B cell (primary cell): ENCODE results near the gene TTC9. TPM values are rescaled to one million over a fixed set of nuclear protein-coding genes. Genes with fewer than 3 reads are reported as not detected.
A peak's percentile ranks its signal among the peaks of the same experiment; 100 is the strongest.

Experiments
- ATAC-seq: fragments of 200-7000 bp; cut with Tn5 transposase; one replicate; pipeline ENCODE4 v1.10.0; 2021; ENCODE audit warnings: low read depth, mild to moderate bottlenecking, moderate number of reproducible peaks, moderate library complexity
- CTCF ChIA-PET: fragments of 350-600 bp; sonication (Branson Sonifier 250); formaldehyde crosslinking; loops from one replicate; lab custom pipeline; 2021; ENCODE audit warnings: antibody characterized with exemption, inconsistent platforms; lab: Charles Lee
- POLR2A ChIA-PET: fragments of 350-600 bp; sonication (Branson Sonifier 250); formaldehyde crosslinking; loops from one replicate; lab custom pipeline; 2021; ENCODE audit warnings: antibody characterized with exemption; lab: Charles Lee
- DNase-seq: peaks from one replicate; pipeline ENCODE4 v3.0.0; 2013
- H2AFZ ChIP-seq: 2 replicates; pipeline ENCODE4 v1.6.1; 2012; ENCODE audit warnings: mild to moderate bottlenecking, low read depth, low read length; ENCODE audit not compliant: insufficient read depth, poor library complexity, severe bottlenecking
- H3K27ac ChIP-seq, 2 donors: 1 replicate in 1 of 2; 2 replicates in 1 of 2; pipeline ENCODE4 v1.5.1; 2012 to 2013; ENCODE audit warnings: low read length in 2 of 2, mild to moderate bottlenecking in 2 of 2, moderate library complexity in 1 of 2
- H3K27me3 ChIP-seq, 4 experiments: fragments of 200-600 bp in 1 of 4; sonication (generic) in 1 of 4; replicated peaks in 1 of 4; 1 replicate in 2 of 4; 2 replicates in 2 of 4; pipeline versions ENCODE4 v1.6.1 to v1.7.0; 2013 to 2016; ENCODE audit warnings: low read length in 3 of 4, mild to moderate bottlenecking in 2 of 4, mixed read lengths in 1 of 4, moderate library complexity in 1 of 4; ENCODE audit not compliant: insufficient read depth in 4 of 4, control insufficient read depth in 3 of 4; ENCODE audit errors: control extremely low read depth in 1 of 4
- H3K36me3 ChIP-seq, 2 experiments: replicated peaks in 1 of 2; 1 replicate in 1 of 2; 2 replicates in 1 of 2; pipeline versions ENCODE4 v1.6.1 to v1.7.1; 2013; ENCODE audit warnings: low read length in 1 of 2; ENCODE audit not compliant: insufficient read depth in 2 of 2, control insufficient read depth in 1 of 2; ENCODE audit errors: control extremely low read depth in 1 of 2, extremely low read depth in 1 of 2
- H3K4me1 ChIP-seq, 2 donors: fragments of 200-600 bp in 1 of 2; sonication (generic) in 1 of 2; 1 replicate in 1 of 2; 2 replicates in 1 of 2; pipeline versions ENCODE4 v1.5.1 to v1.6.1; 2013 to 2017; ENCODE audit warnings: low read length in 2 of 2; ENCODE audit not compliant: control insufficient read depth in 2 of 2, insufficient read depth in 2 of 2
- H3K4me2 ChIP-seq: replicated peaks from 2 replicates; pipeline ENCODE3; 2012; ENCODE audit warnings: mild to moderate bottlenecking, low read depth, low read length; ENCODE audit not compliant: poor library complexity, severe bottlenecking
- H3K4me3 ChIP-seq, 5 experiments: fragments of 200-600 bp in 1 of 5; sonication (generic) in 1 of 5; 1 replicate in 3 of 5; 2 replicates in 2 of 5; pipeline versions ENCODE4 v1.5.1 to v1.7.0; 2011 to 2016; ENCODE audit warnings: low read length in 4 of 5, mild to moderate bottlenecking in 4 of 5, low read depth in 2 of 5, control low read depth in 1 of 5, moderate library complexity in 1 of 5; ENCODE audit not compliant: insufficient read depth in 1 of 5; ENCODE audit errors: control extremely low read depth in 1 of 5, extremely low read depth in 1 of 5
- H3K79me2 ChIP-seq: fragments of 200-600 bp; sonication (generic); one replicate; pipeline ENCODE4 v1.6.0; 2016; ENCODE audit warnings: low read length; ENCODE audit not compliant: control insufficient read depth, insufficient read depth
- H3K9ac ChIP-seq: fragments of 200-600 bp; sonication (generic); 2 replicates; pipeline ENCODE4 v1.6.1; 2017; ENCODE audit warnings: mild to moderate bottlenecking, low read length, moderate library complexity
- H3K9me3 ChIP-seq, 3 donors: one replicate each; pipeline versions ENCODE4 v1.6.1 to v1.7.1; 2013; ENCODE audit warnings: low read length in 2 of 3; ENCODE audit not compliant: control insufficient read depth in 2 of 3, insufficient read depth in 1 of 3; ENCODE audit errors: control extremely low read depth in 1 of 3
- H4K20me1 ChIP-seq: 2 replicates; pipeline ENCODE4 v1.6.0; 2012; ENCODE audit warnings: mild to moderate bottlenecking, low read length; ENCODE audit not compliant: insufficient read depth, control insufficient read depth, poor library complexity, severe bottlenecking
- H3K27ac Mint-ChIP-seq: one replicate; pipeline ENCODE4 v1.8.0; 2021; ENCODE audit warnings: mixed read lengths
- H3K27me3 Mint-ChIP-seq: one replicate; pipeline ENCODE4 v1.8.0; 2021; ENCODE audit warnings: mixed read lengths
- H3K4me1 Mint-ChIP-seq: one replicate; pipeline ENCODE4 v1.8.0; 2021; ENCODE audit warnings: mixed read lengths
- H3K4me3 Mint-ChIP-seq: one replicate; pipeline ENCODE4 v1.8.0; 2021; ENCODE audit warnings: mixed read lengths
- H3K9me3 Mint-ChIP-seq: one replicate; pipeline ENCODE4 v1.8.0; 2022; ENCODE audit warnings: mixed read lengths; ENCODE audit not compliant: insufficient read depth
- CTCF ChIP-seq: fragments of 200-600 bp; IDR thresholded peaks from one replicate; pipeline ENCODE4 v1.8.0; 2022; ENCODE audit warnings: antibody characterized with exemption, mild to moderate bottlenecking
- EZH2 ChIP-seq: IDR thresholded peaks from 2 replicates; pipeline ENCODE4 v1.6.1; 2012; ENCODE audit warnings: borderline replicate concordance, low read depth, mild to moderate bottlenecking, moderate library complexity, low read length; ENCODE audit not compliant: insufficient read depth, poor library complexity, severe bottlenecking
- WGBS: methylation state at CpG from one replicate; pipeline ENCODE4 v1.1.5; 2013; ENCODE audit warnings: missing lambda C conversion rate; ENCODE audit not compliant: insufficient coverage; 5-methylcytosine and 5-hydroxymethylcytosine counted together
- intact Hi-C: fragments of 100-400 bp; cut with micrococcal nuclease; formaldehyde crosslinking; loops from one replicate; pipeline ENCODE4 v1.10.0; 2022
- polyA plus RNA-seq: library from polyadenylated mRNA; depleted of rRNA; stranded (reverse); fragments of >200 nt; gene quantifications from 2 replicates; pipeline ENCODE4 v1.2.3, GENCODE V29; 2012
- total RNA-seq, 2 donors: library from RNA; stranded (reverse); fragments of 120-200 nt in 1 of 2; gene quantifications; 1 replicate in 1 of 2; 2 replicates in 1 of 2; pipeline versions ENCODE4 v1.2.3 to v1.2.4, GENCODE V29; 2013 to 2022

TTC9 gene
- total and polyA plus RNA-seq, 2 donors (not counting 1 experiment from before 2014, with no cell fraction given), result 15.3 to 16.3 TPM

- peak; percentile 61 for ATAC-seq
Measured at GRCh38 chr14:70665448-70666360, 24.0 kb downstream of the TTC9 start.

More at GRCh38 chr14:70665448-70666360, 24.0 kb downstream of the TTC9 start:
- peaks cover 91 to 97% of the 10 kb centered on the region in 2 donors for H3K4me1 ChIP-seq
- peak overlapping the region; percentile 71 for H3K4me2 ChIP-seq
- TF ChIP-seq EZH2 (no peak), CTCF (no peak)
- peak overlapping the region; percentile 25 for H3K9ac ChIP-seq
- H3K4me3 Mint-ChIP-seq, result peak overlapping the region; percentile 65
- CTCF ChIA-PET, result interaction anchor here (0.7 to 3.1 kb wide), 7 partner anchors 9 to 48 kb away, joined by 3 to 19 read pairs (median 5); no protein-coding TSS in a partner anchor
- H3K4me1 Mint-ChIP-seq, result peaks cover 94% of the 10 kb centered on the region
- H4K20me1 ChIP-seq, result no peaks in the 10 kb centered on the region
- H3K4me3 ChIP-seq, result peak overlapping the region in 3 of 5 experiments; percentile 13 to 41 (median 16)
- POLR2A ChIA-PET, result interaction anchor here (0.8 to 1.4 kb wide), 3 partner anchors 22 to 24 kb away, joined by 3 to 6 read pairs (median 3); partner anchors contain the start of gene TTC9
- H3K36me3 ChIP-seq, result peaks cover 3 to 39% of the 10 kb centered on the region in 2 experiments
- peaks cover 92% of the 10 kb centered on the region for H3K79me2 ChIP-seq
- H3K27ac Mint-ChIP-seq, result peak overlapping the region; percentile 89
- 26% methylated on average over 4 of the region's 8 CpGs for WGBS
- no peaks in the 10 kb centered on the region for H3K9me3 ChIP-seq
- no peaks in the 10 kb centered on the region for H3K27me3 Mint-ChIP-seq
- H3K9me3 Mint-ChIP-seq, result no peaks in the 10 kb centered on the region
- peak; percentile 75 for DNase-seq
- intact Hi-C loops, result loop anchor here (1.0 to 5.0 kb wide), 3 partner anchors 22 to 657 kb away; partner anchors contain the start of genes COX16 and SIPA1L1
- H3K27me3 ChIP-seq, result no peaks in the 10 kb centered on the region
- peak overlapping the region; percentile 16 for H2AFZ ChIP-seq
- H3K27ac ChIP-seq, result peak overlapping the region; percentile 79 to 89
